Activated CD4-positive, alpha-beta T cell treated with anti-CD3 and anti-CD28 coated beads for 1 hour (primary cell): ENCODE data around the gene B3GALNT2.
A peak's percentile ranks its signal among the peaks of the same experiment; 100 is the strongest.
"Not testable (repeated sequence)": the region's sequence is repeated elsewhere in the genome, so short reads cannot be mapped to it uniquely, and the experiment has no call there.

Source experiments
- DNase-seq: peaks from one replicate; pipeline ENCODE4 v3.0.0-alpha.2; 2020

The B3GALNT2 gene

GRCh38 chr1:235504122-235504493 is at the start of gene B3GALNT2:
Gene B3GALNT2, minus strand, starts transcription at chr1:235504452. Its CDS starts 200 bp downstream, at chr1:235504252.
- DNase-seq: no peak

GRCh38 chr1:235553112-235553551 is 48.9 kb upstream of the B3GALNT2 start:
- no peak for DNase-seq

DNA sequence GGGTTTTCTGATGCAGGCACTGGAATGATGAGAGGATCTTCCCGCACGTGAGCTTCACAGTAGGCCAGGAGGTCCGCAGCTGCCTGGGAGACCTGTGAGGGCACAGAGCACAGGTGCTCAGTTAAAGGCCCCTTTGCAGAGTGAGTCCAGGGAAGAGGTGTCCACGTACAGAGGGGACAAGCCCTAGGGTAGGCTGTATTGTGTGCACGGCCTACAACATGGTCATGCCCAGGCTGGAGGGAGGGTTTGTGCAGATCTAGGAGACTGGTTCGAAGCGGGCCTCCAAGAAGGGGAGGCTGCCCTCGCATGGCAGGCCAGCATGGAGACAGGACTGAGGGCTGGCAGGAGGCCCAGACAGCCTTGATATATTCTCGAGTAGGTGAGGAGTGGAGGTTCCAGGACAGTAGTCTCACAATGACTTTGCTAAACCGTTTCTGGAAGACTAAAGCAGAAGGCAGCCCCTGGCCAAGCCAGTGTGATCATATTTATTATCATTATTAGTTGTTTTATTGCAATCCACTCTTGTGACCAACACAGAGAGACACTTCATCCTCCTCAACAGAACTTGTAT is 48.0 kb upstream of the B3GALNT2 start:
- DNase-seq: no peak

DNA sequence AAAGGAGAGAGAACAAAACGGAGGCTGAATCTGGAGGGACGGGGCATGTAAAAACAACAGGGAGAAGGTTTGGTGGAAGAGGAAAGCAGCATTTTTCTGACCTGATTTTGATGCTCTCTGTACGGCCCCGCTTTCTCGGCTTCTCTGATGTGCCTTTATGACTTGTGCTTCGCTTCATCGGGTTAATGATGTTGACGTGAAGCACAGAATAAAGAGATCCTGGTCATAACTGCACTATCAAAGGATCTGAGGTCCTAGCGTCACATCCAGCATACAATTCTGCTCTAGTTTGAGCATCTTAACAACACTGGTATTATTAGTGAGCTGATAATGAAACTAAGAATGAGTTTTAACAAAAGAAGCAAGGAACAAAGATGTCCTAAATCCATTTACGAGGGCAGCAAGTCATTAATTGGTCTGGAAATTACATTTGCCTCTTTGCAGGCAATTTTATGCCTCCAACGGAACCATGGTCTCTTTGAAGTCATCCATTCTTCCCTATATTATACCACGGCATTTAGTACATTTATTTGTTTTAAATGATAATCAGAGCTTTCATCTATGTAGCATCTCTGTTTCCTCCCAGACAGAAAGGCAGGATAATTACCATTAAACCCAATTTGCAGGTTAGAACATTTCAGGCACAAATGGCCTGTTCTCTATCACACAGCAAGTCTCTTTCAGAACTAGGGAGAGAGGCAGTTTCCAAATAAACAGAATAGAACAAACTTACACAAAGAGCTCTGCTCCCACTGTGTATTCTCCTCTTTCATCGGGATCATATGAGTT is 45.3 kb upstream of the B3GALNT2 start:
- DNase-seq: no peak

DNA sequence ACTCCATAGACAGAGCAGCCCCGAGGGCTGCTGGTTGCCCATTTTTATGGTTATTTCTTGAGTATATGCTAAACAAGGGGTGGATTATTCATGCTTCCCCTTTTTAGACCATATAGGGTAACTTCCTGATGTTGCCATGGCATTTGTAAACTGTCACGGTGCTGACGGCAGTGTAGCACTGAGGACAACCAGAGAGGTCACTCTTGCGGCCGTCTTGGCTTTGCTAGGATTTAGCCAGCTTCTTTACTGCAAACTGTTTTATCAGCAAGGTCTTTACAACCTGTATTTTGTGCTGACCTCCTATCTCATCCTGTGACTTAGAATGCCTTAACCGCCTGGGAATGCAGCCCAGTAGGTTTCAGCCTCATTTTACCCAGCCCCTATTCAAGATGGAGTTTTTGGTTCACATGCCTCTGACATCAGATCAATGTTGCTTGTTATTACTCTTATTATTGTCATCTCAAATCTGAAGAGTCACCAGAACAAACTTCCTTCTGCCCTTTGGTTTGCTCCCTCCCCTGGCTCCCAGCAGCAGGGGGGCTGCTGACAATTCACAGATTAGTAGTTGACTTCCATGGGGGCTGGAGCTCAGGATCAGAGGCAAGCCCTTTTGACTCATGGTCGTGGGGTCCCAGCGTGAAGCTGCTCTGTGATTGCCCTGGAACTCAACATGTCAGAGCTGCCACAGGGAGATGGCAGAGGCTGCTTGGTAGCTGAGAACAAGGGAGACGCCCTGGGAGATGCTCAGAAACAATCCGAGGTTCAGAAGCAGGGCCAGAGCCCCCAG is 42.3 kb upstream of the B3GALNT2 start:
- not testable (repeated sequence) for DNase-seq

DNA sequence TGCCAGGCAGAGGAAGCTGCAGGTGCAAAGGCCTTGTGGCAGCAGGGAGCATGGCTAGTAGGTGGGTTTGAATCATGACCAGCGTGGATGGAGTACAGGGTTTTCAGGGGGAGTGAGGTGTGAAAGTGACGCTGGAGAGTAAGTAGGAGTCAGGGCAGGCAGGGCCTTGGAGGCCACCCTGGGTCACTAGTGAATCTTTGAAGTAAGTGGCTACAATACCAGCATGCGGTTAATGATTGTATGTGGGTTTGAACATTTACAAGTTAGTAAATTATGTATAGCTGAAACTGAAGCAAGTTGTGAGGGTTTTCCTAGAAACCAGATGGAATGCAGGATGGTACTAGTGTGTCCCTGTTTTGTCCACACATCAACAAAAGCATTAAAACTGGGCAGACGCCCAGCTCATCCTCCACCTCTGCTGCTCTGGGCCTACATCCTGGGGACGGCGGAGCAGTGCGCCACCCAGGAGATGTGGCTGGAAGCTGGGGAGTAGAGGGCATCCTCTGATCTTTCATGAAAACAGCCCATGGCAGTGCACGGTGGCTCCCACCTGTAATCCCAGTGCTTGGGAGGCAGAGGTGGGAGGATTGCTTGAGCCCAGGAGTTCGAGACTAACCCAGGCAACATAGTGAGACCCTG is 41.2 kb upstream of the B3GALNT2 start:
- DNase-seq: no peak

DNA sequence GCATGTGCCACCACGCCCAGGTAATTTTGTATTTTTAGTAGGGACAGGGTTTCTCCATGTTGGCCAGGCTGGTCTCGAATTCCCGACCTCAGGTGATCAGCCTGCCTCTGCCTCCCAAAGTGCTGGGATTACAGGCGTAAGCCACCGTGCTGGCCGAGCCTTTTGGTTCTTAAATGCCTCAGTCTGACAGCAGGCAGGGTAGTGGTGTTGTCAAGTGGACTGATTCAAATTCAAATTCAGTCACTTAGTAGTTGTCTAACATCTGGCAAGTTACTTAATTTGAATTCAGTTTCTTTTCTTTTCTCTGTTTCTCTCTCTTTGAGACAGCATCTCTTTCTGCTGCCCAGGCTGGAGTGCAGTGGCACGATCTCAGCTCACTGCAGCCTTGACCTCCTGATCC is 38.6 kb upstream of the B3GALNT2 start:
- DNase-seq: not testable (repeated sequence)

GRCh38 chr1:235533476-235534168 is 29.4 kb upstream of the B3GALNT2 start:
- DNase-seq: no peak

DNA sequence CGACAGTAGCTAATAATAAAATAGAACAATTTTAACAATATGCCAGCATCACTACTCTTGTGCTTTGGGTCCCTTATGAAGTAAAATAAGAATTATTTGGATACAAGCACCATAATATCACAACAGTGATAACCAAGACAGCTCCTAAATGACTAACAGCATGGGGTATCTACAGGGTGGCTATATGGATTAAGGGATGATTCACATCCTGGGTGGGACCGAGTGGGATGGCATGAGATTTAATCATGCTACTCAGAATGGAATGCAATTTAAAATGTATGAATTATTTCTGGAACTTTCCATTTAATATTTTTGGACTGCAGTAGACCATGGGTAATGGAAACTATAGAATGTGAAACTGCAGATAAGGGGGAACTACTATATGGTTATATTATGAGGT is 28.1 kb upstream of the B3GALNT2 start:
- no peak for DNase-seq

GRCh38 chr1:235527196-235527814 is 23.1 kb upstream of the B3GALNT2 start:
- no peak for DNase-seq

GRCh38 chr1:235525314-235525713 is 21.1 kb upstream of the B3GALNT2 start:
- DNase-seq: no peak

DNA sequence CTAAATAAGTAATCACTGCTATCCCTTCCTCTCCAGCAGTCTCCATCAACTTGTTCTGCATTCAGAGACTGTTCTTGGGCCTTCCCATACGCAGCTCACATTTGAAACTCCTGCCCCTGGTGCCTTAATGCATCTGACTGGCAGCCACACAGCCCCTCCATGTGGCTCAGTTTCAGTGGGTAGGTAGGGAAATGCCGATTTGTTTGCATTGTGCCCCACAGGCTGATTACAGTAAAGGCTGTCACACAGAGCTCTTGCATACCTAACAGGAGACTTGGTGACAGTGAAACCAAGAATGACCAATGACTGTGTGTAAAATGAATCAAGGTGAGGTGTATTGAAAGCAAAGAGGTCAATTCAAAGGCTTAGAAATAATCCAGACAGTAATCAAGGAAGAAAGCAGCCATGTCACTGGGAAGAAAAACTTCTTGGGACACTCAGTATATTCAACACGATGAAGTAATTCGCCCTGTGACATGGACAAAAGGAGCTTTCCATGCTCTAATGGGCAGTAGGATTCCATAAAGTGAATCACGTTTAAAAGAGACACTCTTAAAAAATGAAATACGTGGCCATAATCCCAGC is 12.7 kb upstream of the B3GALNT2 start:
- DNase-seq: no peak

- no peak for DNase-seq
Measured at GRCh38 chr1:235515844-235516512, 11.7 kb upstream of the B3GALNT2 start.

DNA sequence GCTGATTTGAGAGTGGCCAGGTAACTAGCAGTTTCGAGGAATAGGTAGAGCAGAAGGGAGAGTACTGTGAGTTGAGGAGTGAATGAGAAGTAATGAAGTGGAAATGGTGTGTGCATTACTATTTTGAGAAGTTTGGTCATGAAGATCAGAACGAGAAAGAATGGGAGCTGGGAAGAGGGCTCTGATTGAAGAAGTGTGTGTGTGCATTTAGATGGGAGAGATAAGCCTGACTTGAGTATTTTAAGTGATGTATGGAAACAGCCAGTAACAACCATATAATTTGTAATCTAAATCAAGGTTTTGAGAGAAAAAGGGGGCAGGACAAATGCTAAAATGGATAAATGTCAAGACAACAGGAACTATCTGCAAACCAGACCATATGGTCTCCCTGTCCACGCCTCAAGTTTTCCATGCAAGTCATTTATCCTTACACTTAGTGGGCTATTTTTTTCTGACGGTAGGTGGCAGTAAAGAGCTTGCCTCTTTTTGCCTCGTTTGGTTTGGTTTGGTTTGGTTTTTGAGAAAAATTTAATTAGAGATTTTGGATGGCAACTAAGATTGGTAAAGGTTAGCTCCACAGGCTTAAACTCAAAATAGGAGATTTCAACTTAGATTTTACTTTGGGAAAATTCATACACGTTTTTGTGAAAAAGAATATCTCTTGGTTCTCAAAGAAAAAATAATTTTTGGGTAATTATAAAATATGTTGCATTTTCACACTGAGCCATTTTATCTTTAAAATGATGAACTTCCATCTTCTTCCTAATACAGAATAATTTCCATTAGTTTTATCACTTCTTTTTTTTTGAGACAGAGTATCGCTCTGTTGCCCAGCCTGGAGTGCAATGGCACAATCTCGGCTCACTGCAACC is 9.5 kb upstream of the B3GALNT2 start:
- DNase-seq: no peak

- DNase-seq: no peak
Measured at GRCh38 chr1:235511470-235512240, 7.4 kb upstream of the B3GALNT2 start.

GRCh38 chr1:235510823-235511222 is 6.6 kb upstream of the B3GALNT2 start:
- no peak for DNase-seq

- DNase-seq: no peak
Measured at GRCh38 chr1:235507623-235508022, 3.4 kb upstream of the B3GALNT2 start.

DNA sequence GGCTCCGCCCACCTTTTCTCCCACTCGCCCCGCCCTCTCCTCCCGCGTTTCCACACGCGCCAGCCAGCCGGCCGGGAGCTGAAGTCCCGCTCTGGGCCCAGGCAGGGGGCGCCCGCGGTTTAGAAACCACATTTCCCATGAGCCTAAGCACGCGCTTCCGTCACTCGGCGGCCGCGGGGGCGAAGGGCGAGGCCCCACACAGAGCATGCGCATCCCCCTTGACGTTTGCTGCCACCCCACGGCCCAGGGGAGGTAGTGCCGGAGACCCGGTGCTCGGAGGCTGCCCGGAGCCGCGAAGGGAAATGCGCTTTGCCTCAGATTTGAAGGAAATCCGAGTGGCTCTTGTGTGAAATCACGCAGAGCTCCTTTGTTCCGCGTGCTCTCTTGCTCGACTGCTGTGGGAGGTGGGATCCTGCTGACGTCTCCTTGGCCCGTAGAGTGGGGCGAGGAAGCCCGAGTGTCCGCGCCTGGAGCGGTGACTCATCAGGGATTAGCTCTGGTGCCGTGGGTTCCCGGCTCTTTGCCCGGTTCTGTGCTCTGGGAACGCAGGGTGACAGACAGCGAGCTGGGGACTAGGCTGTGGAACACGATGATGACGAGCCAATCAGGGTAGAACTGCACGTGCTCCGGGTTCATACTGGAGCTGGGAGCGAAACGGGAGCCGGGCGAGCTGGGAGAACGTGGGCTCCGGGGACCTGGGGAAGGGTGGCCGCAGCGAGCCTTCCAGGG is 406 bp upstream of the B3GALNT2 start:
- DNase-seq: peak; percentile 98
